Dedifferentiated amniotic fluid mesenchymal stem cell (primary cell): ENCODE results near the gene MED27.

Source experiments
- DNase-seq: peaks from one replicate; pipeline ENCODE4 v3.0.0-alpha.2; 2016; ENCODE audit errors: extremely low spot score

The MED27 gene

GRCh38 chr9:132043708-132044107 is 36.0 kb downstream of the MED27 start:
- DNase-seq: no peak

- peak; percentile 94 for DNase-seq
These were observed 37.3 kb downstream of the MED27 start for GRCh38 chr9:132042324-132042723.

GRCh38 chr9:132041798-132042197 is 37.9 kb downstream of the MED27 start:
- DNase-seq: no peak

GRCh38 chr9:132040808-132041207 is 38.9 kb downstream of the MED27 start:
- no peak for DNase-seq

GRCh38 chr9:132040246-132040645 is 39.4 kb downstream of the MED27 start:
- DNase-seq: no peak

- DNase-seq: no peak
These were observed 40.4 kb downstream of the MED27 start for GRCh38 chr9:132039284-132039683.

GRCh38 chr9:132037458-132037857 is 42.2 kb downstream of the MED27 start:
- no peak for DNase-seq

GRCh38 chr9:132036521-132036920 is 43.1 kb downstream of the MED27 start:
- no peak for DNase-seq

GRCh38 chr9:132035679-132036078 is 44.0 kb downstream of the MED27 start:
- DNase-seq: no peak

GRCh38 chr9:132032238-132032950 is 47.3 kb downstream of the MED27 start:
- DNase-seq: no peak

GRCh38 chr9:132031467-132032237 is 48.0 kb downstream of the MED27 start:
- peak; percentile 54 for DNase-seq

GRCh38 chr9:132030626-132031325 is 48.9 kb downstream of the MED27 start:
- no peak for DNase-seq

- DNase-seq: no peak
These were observed 51.7 kb downstream of the MED27 start for GRCh38 chr9:132027752-132028663.

GRCh38 chr9:132026932-132027585 is 52.6 kb downstream of the MED27 start:
- DNase-seq: peak; percentile 84

GRCh38 chr9:132025766-132026165 is 53.9 kb downstream of the MED27 start:
- DNase-seq: no peak

GRCh38 chr9:132024589-132024988 is 55.1 kb downstream of the MED27 start:
- DNase-seq: no peak

GRCh38 chr9:132023419-132024180 is 56.1 kb downstream of the MED27 start:
- DNase-seq: no peak

- DNase-seq: no peak
These were observed 58.7 kb downstream of the MED27 start for GRCh38 chr9:132020820-132021510.

GRCh38 chr9:132020272-132020671 is 59.4 kb downstream of the MED27 start:
- DNase-seq: no peak

- no peak for DNase-seq
These were observed 60.0 kb downstream of the MED27 start for GRCh38 chr9:132019702-132020101.
